Activated CD4-positive, alpha-beta T cell treated with anti-CD3 and anti-CD28 coated beads, Interleukin-2, amount 50 U/mL, for 1 hour (primary cell): Measurements from ENCODE around the gene COL23A1.

Experiments used
- DNase-seq: peaks from one replicate; pipeline ENCODE4 v3.0.0-alpha.2; 2020

The COL23A1 gene

GRCh38 chr5:178213003-178213461 lies 377.2 kb downstream of the COL23A1 start:
- DNase-seq = no peak

GRCh38 chr5:178212241-178213002 lies 377.8 kb downstream of the COL23A1 start:
- no peak for DNase-seq

- DNase-seq = no peak
These were observed 378.8 kb downstream of the COL23A1 start for GRCh38 chr5:178211095-178212048.

- DNase-seq = no peak
These were observed 379.5 kb downstream of the COL23A1 start for GRCh38 chr5:178210686-178211085.

- no peak for DNase-seq
These were observed 380.1 kb downstream of the COL23A1 start for GRCh38 chr5:178210073-178210535.

- no peak for DNase-seq
These were observed 380.7 kb downstream of the COL23A1 start for GRCh38 chr5:178209334-178210072.

GRCh38 chr5:178208540-178209227 lies 381.5 kb downstream of the COL23A1 start:
- no peak for DNase-seq

GRCh38 chr5:178207917-178208280 lies 382.3 kb downstream of the COL23A1 start:
- no peak for DNase-seq

GRCh38 chr5:178207183-178207916 lies 382.8 kb downstream of the COL23A1 start:
- no peak for DNase-seq

GRCh38 chr5:178206166-178207101 lies 383.8 kb downstream of the COL23A1 start:
- no peak for DNase-seq

GRCh38 chr5:178205749-178206047 lies 384.5 kb downstream of the COL23A1 start:
- DNase-seq = no peak

- peak; percentile 63 for DNase-seq
These were observed 385.1 kb downstream of the COL23A1 start for GRCh38 chr5:178204935-178205748.

GRCh38 chr5:178204182-178204934 lies 385.8 kb downstream of the COL23A1 start, which contains the start of gene HNRNPAB:
HNRNPAB (plus strand) TSS chr5:178204533; CDS start chr5:178204838, 305 bp downstream.
- DNase-seq = peak; percentile 97

GRCh38 chr5:178203670-178204181 lies 386.5 kb downstream of the COL23A1 start:
- DNase-seq = no peak

GRCh38 chr5:178202541-178202940 lies 387.7 kb downstream of the COL23A1 start:
- no peak for DNase-seq

GRCh38 chr5:178201927-178202235 lies 388.3 kb downstream of the COL23A1 start:
- DNase-seq = no peak

- no peak for DNase-seq
These were observed 388.8 kb downstream of the COL23A1 start for GRCh38 chr5:178201221-178201926.
